Measurements from ENCODE around the gene PRM1.

DNA sequence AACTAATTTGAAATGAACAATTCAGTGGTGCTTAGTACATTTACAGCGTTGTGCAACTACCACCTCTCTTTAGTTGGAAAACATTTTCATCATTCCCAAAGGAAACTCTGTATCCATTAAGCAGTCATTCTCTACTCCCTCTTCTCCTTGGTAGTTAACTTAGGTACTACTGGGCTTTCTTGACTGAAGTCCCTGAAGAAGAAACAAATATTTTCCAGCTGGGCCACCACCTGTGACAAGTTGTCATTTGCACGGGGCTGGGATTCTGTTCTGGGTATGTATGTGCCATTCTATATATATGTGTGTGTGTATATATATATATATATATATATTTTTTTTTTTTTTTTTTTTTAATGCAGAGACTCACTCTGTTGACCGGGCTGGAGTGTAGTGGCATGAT is 48.8 kb upstream of the PRM1 start:
- no peak for TF ChIP-seq MYC (IDR thresholded peaks at IDR 0.05; ENCODE audit: low read depth, low read length)
- TF ChIP-seq, protein P1, sequence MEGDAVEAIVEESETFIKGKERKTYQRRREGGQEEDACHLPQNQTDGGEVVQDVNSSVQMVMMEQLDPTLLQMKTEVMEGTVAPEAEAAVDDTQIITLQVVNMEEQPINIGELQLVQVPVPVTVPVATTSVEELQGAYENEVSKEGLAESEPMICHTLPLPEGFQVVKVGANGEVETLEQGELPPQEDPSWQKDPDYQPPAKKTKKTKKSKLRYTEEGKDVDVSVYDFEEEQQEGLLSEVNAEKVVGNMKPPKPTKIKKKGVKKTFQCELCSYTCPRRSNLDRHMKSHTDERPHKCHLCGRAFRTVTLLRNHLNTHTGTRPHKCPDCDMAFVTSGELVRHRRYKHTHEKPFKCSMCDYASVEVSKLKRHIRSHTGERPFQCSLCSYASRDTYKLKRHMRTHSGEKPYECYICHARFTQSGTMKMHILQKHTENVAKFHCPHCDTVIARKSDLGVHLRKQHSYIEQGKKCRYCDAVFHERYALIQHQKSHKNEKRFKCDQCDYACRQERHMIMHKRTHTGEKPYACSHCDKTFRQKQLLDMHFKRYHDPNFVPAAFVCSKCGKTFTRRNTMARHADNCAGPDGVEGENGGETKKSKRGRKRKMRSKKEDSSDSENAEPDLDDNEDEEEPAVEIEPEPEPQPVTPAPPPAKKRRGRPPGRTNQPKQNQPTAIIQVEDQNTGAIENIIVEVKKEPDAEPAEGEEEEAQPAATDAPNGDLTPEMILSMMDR (IDR thresholded peaks at IDR 0.05; ENCODE audit: low read depth, low read length) = no peak
- no peak for TF ChIP-seq POLR2A (IDR thresholded peaks at IDR 0.05; ENCODE audit: extremely low read depth, insufficient read length)
